Right lobe of liver (tissue), 6 donors: Measurements from ENCODE around the gene KCNK4. TPM values are rescaled to one million over a fixed set of nuclear protein-coding genes. Genes with fewer than 3 reads are reported as not detected.

ENCODE experiments used
- ATAC-seq, 4 donors: fragments of 200-7000 bp; cut with Tn5 transposase; one replicate each; pipeline ENCODE4 v1.9.1; 2020; ENCODE audit warnings: mild to moderate bottlenecking in 4 of 4, moderate library complexity in 4 of 4
- DNase-seq, 3 donors: peaks; one replicate each; pipeline ENCODE4 v3.0.0-alpha.2; 2020
- H3K27ac ChIP-seq, 3 donors: fragments of 200-600 bp; one replicate each; pipeline ENCODE4 v1.8.0; 2022
- H3K27me3 ChIP-seq, 2 donors: fragments of 200-600 bp; one replicate each; pipeline ENCODE4 v1.8.0; 2022
- H3K36me3 ChIP-seq, 4 donors: fragments of 200-600 bp; sonication (generic) in 1 of 4; one replicate each; pipeline versions ENCODE4 v1.5.1 to v1.8.0; 2017 to 2022; ENCODE audit warnings: control low read depth in 1 of 4
- H3K4me1 ChIP-seq, 4 donors: fragments of 200-600 bp; sonication (generic) in 1 of 4; one replicate each; pipeline versions ENCODE4 v1.5.1 to v1.8.0; 2017 to 2022; ENCODE audit warnings: control low read depth in 1 of 4
- H3K4me3 ChIP-seq, 3 donors: fragments of 200-600 bp; one replicate each; pipeline ENCODE4 v1.8.0; 2022
- H3K9me3 ChIP-seq, 4 donors: fragments of 200-600 bp; sonication (generic) in 1 of 4; one replicate each; pipeline versions ENCODE4 v1.5.1 to v1.8.0; 2017 to 2022; ENCODE audit warnings: control low read depth in 1 of 4
- POLR2A ChIP-seq: fragments of 450-650 bp; IDR thresholded peaks from one replicate; pipeline ENCODE4 v1.6.1; 2017; ENCODE audit warnings: antibody characterized with exemption, mild to moderate bottlenecking
- WGBS: methylation state at CpG from one replicate; pipeline ENCODE4 v1.1.6; 2018; ENCODE audit warnings: low coverage, low lambda C conversion rate; ENCODE audit not compliant: insufficient coverage; ENCODE audit errors: missing lambda C conversion rate; 5-methylcytosine and 5-hydroxymethylcytosine counted together
- intact Hi-C, 2 donors: fragments of 100-400 bp; cut with DNase I; formaldehyde crosslinking; loops; one replicate each; pipeline versions ENCODE4 v1.11.2 to v1.14.1; 2022
- total RNA-seq, 6 experiments: library from RNA; depleted of rRNA in 2 of 6; stranded (reverse); fragments of >200 nt in 2 of 6; fragmentation: NEBNext Ultra II Directional in 3 of 6; extraction: Animal tissue kit (Norgen Biotek cat#: 25700) in 3 of 6; gene quantifications; one replicate each; pipeline versions ENCODE4 v1.1.0 to v1.2.4, GENCODE V29; 2016 to 2023
- TF ChIP-seq, protein P1 (sequence below), 4 donors: fragments of 200-600 bp in 3 of 4; fragments of 450-650 bp in 1 of 4; IDR thresholded peaks; one replicate each; pipeline versions ENCODE4 v1.5.1 to v1.8.0; 2016 to 2022; ENCODE audit warnings: antibody characterized with exemption in 4 of 4, mild to moderate bottlenecking in 2 of 4
- donor health status: DM: no; HTN: yes; CAD: no.
- donor health status: DM: no; HTN: no; CAD: no.
- donor health status: DM: no; HTN: no; CAD: no.
- donor health status: DM: no; HTN: yes; CAD: no.
- donor health status: DM: no; HTN: yes; CAD: no.

The KCNK4 gene
- total RNA-seq, 6 experiments from 2014 or later = not detected

DNA sequence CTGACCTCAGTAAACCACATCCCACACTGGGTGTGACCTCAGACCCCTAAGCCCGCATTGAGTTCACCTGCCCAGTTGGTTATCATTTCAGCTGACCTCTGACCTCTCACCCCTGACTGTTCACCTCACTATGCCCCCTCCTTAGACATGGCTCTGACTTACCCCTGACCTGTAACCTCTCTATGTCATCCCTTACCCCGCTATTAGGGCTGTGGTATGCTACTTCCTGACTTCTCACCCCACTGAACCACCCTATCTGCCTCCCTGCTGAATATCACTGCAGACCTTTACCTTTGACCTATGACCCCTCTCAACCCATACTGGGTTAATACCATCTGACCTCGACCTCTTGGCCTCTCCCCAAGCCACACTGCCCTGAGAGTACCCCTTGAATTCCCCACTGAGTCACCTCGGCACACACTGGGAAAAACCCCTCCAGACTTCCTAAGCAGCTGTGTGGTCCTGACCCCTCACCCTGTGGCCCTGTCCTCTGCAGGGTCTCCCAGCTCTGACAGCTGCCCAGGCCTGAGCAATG lies 31.5 kb upstream of the KCNK4 start:
- Histone ChIP-seq H3K9me3 (no peaks in the 10 kb centered on the region), H3K36me3 (peaks cover 0 to 5% (median 0%) of the 10 kb centered on the region in 4 donors), H3K27me3 (no peaks in the 10 kb centered on the region), H3K4me3 (no peak overlapping the region), H3K4me1 (no peaks in the 10 kb centered on the region), H3K27ac (no peak overlapping the region)
- TF ChIP-seq, protein P1, sequence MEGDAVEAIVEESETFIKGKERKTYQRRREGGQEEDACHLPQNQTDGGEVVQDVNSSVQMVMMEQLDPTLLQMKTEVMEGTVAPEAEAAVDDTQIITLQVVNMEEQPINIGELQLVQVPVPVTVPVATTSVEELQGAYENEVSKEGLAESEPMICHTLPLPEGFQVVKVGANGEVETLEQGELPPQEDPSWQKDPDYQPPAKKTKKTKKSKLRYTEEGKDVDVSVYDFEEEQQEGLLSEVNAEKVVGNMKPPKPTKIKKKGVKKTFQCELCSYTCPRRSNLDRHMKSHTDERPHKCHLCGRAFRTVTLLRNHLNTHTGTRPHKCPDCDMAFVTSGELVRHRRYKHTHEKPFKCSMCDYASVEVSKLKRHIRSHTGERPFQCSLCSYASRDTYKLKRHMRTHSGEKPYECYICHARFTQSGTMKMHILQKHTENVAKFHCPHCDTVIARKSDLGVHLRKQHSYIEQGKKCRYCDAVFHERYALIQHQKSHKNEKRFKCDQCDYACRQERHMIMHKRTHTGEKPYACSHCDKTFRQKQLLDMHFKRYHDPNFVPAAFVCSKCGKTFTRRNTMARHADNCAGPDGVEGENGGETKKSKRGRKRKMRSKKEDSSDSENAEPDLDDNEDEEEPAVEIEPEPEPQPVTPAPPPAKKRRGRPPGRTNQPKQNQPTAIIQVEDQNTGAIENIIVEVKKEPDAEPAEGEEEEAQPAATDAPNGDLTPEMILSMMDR (IDR thresholded peaks at IDR 0.05) = no peak
- no peak for TF ChIP-seq POLR2A
- WGBS = 63% methylated on average over 3 of the region's 4 CpGs
- ATAC-seq = no peak
- intact Hi-C loops = no loop called here
- DNase-seq = no peak

DNA sequence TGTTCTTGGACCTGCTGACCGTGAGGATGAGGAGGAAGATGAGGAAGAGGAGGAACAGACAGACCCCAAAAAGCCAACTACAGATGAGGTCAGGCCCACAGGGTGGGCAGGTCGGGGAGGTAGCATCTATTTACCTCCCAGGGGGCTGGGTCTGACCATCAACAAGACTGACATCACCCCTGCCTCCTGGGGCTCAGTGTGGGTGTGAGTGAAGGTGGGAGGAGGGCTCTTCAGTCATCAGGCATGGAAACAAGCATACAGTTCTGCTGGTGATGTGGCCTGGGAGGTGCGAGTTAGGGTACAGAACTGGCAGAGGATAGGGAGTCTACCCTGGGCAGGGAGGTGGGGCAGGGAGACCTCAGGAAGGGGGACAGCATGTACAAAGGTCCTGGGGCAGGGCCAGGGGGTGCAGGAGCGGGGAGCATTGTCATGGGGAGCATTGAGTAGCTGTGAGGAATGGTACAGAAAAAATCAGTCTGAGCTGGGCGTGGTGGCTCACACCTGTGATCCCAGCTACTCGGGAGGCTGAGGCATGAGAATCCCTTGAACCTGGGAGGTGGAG lies 30.9 kb upstream of the KCNK4 start:
- DNase-seq (no peak), ATAC-seq (no peak)
- Histone ChIP-seq H3K27me3 (no peaks in the 10 kb centered on the region), H3K4me1 (no peaks in the 10 kb centered on the region), H3K9me3 (no peaks in the 10 kb centered on the region), H3K36me3 (peaks cover 0 to 5% (median 0%) of the 10 kb centered on the region in 4 donors), H3K27ac (no peak overlapping the region), H3K4me3 (no peak overlapping the region)
- TF ChIP-seq, protein P1 (IDR thresholded peaks at IDR 0.05) = no peak
- TF ChIP-seq POLR2A = no peak
- WGBS = 87% methylated on average over 4 of the region's 6 CpGs
- intact Hi-C loops = no loop called here

DNA sequence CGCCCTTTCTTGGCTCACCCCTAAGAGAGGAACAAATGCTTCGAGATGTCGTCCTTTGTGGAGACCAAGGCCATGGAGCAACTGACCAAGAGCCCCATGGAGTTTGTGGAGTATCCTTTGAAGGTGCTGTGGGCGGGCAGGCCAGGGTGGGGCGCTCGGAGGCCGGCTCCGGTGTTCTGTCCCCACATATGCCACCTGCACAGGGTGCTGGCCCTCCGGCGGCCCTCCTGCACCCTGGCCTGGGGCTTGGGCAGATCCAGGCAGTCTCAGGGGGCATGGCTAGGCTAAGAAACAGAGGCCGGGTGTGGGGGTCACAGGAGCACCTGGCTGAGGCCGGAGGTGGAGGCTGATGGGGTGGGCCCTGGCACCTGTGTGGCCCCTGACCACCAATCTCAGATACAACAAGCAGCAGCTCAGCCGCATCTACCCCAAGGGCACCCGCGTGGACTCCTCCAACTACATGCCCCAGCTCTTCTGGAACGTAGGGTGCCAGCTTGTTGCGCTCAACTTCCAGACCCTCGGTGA lies 29.5 kb upstream of the KCNK4 start:
- Histone ChIP-seq H3K27me3 (no peaks in the 10 kb centered on the region), H3K9me3 (no peaks in the 10 kb centered on the region), H3K27ac (no peak overlapping the region), H3K4me1 (no peaks in the 10 kb centered on the region), H3K36me3 (peaks cover 0 to under 1% (median 0%) of the 10 kb centered on the region in 4 donors), H3K4me3 (no peak overlapping the region)
- ATAC-seq (no peak), DNase-seq (no peak)
- 93% methylated on average over 3 of the region's 18 CpGs for WGBS
- TF ChIP-seq, protein P1 (IDR thresholded peaks at IDR 0.05) = no peak
- no peak for TF ChIP-seq POLR2A
- intact Hi-C loops = no loop called here

DNA sequence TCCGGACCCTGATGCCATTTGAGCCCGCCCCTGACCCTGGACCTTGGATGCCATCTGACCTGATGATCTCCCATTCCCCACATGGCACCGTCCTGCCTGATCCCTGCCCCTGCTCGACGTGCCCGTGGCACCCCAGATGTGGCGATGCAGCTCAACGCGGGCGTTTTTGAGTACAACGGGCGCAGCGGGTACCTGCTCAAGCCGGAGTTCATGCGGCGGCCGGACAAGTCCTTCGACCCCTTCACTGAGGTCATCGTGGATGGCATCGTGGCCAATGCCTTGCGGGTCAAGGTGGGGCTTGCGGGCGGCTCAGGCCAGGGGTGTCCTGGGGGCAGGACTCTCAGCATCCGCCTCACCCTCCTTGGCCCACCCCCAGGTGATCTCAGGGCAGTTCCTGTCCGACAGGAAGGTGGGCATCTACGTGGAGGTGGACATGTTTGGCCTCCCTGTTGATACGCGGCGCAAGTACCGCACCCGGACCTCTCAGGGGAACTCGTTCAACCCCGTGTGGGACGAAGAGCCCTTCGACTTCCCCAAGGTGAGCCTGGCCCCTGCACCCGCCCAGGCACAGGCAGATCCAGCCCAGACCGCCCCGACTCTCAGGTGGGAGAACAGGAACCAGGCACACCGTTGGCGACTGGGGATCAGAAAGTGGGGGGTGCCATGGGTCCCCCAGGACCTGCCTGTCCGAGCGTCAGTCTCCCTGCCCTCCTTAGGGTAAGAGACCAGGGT lies 28.7 kb upstream of the KCNK4 start:
- Histone ChIP-seq H3K36me3 (no peaks in the 10 kb centered on the region), H3K4me3 (no peak overlapping the region), H3K4me1 (no peaks in the 10 kb centered on the region), H3K9me3 (no peaks in the 10 kb centered on the region), H3K27ac (no peak overlapping the region), H3K27me3 (no peaks in the 10 kb centered on the region)
- no peak for DNase-seq
- no peak for ATAC-seq
- intact Hi-C loops = no loop called here
- TF ChIP-seq, protein P1 (IDR thresholded peaks at IDR 0.05) = no peak
- TF ChIP-seq POLR2A = no peak
- 94% methylated on average over 23 of the region's 42 CpGs for WGBS
